Femur (tissue), 1 donor: ENCODE measurements around the gene TTC5.
"Not testable (repeated sequence)": the region's sequence is repeated elsewhere in the genome, so short reads cannot be mapped to it uniquely, and the experiment has no call there.

Experiments used
- DNase-seq: peaks from one replicate; pipeline ENCODE4 v3.0.0-alpha.2; 2017

The TTC5 gene

GRCh38 chr14:20295067-20295466 is 10.7 kb downstream of the TTC5 start:
- no peak for DNase-seq

DNA sequence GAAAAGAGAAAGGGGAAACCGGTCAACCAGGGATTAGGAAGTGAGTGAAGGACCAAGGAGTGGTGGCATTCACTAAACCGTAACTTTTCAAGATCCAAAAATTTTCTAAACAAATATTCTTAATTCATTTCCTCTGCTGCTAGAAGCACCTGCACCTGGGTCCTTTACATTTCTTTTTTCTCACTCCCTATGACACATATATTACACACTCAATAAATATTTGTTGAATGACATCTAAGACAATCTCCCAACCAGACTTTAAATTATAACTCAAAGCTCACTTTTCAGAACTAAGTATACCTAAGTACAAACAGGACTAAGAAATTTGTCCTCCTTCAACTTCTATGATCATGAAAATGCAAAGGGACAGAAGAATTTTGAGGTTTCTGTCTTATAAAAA is 11.1 kb downstream of the TTC5 start:
- no peak for DNase-seq

DNA sequence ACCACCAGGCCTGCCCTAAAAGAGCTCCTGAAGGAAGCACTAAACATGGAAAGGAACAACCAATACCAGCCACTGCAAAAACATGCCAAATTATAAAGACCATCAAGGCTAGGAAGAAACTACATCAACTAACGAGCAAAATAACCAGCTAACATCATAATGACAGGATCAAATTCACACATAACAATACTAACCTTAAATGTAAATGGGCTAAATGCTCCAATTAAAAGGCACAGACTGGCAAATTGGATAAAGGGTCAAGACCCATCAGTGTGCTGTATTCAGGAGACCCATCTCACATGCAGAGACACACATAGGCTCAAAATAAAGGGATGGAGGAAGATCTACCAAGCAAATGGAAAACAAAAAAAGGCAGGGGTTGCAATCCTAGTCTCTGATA is 23.8 kb downstream of the TTC5 start:
- DNase-seq, result not testable (repeated sequence)

DNA sequence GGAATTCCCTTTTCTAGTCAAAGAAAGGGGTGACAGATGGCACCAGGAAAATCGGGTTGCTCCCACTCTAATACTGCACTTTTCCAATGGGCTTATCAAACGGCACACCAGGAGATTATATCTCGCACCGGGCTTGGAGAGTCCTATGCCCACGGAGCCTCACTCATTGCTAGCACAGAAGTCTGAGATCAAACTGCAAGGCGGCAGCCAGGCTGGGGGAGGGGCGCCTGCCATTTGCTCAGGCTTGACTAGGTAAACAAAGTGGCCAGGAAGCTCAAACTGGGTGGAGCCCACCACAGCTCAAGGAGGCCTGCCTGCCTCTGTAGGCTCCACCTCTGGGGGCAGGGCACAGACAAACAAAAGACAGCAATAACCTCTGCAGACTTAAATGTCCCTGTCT is 25.5 kb downstream of the TTC5 start:
- not testable (repeated sequence) for DNase-seq

DNA sequence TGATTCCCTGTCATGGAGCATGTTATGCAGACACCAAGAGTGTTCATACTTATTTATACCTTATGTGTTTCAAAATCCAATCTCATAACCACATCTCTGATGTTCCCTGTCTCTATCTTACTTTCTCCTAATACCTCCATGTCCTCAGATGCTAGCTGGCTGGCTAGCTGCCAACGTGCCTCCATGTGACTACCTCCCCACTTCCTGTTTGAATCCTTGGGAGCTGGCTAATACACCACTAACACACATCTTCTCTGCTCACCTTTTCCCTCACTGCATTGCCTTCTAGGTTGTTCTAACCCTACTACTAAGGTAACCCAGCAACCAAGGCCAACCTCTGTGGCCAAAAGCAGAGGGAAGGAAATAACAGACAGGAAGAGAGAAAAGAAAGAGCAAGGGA is 27.3 kb downstream of the TTC5 start:
- no peak for DNase-seq

DNA sequence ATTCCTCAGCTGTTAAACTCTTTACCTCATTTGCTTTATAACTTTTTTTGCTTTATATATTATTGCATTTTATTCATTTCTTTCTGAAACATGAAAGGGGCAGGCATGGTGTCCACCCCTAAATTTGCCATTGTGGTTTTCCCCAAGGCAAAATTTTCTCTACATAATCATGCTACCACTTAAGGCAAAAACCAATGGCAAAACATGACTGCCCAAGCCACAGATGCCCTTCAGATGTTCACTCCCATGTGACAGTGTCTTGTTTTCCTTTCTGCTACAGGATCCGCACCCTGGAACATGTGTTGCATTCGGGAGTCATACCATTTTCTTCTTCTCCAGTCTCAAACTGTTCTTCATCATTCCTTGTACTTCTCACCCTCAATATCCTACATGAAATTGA is 28.3 kb downstream of the TTC5 start:
- no peak for DNase-seq

- no peak for DNase-seq
Measured at GRCh38 chr14:20274062-20274461, 31.7 kb downstream of the TTC5 start.

DNA sequence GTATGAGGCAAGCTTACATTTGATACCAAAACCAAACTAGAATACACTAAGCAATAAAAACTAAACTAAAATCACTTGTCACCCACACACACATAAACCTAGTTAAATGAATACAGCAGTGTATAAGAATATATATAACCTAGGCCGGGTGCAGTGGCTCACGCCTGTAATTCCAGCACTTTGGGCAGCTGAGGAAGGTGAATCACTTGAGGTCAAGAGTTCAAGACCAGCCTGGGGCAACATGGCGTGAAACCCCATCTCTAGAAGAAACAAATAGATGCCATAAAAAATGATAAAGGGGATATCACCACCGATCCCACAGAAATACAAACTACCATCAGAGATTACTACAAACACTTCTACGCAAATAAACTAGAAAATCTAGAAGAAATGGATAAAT is 41.4 kb downstream of the TTC5 start:
- not testable (repeated sequence) for DNase-seq

DNA sequence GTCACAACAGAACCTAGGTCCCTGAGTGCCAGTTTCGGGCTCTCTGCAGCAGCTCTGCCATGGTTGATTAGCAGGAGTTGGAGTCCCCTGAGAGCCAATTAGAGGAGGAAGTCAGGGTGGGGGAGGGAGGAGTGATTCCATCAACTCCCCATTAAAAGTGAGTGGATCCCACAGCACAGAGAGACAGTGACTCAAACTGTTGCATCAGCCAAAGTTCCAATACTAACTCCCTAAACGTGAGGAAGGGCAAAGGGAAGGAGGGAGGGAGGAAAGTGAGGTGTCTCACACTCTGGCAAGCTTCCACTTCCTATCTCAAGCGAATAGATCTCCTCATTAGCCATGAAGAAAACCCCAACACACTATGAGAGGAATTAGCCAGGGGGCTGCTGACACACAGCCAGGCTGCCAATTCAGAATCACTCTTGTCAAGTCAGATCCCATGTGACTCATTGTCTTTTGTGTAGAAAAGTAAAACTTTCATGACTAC is 43.1 kb downstream of the TTC5 start:
- no peak for DNase-seq

GRCh38 chr14:20247646-20248246 is 58.0 kb downstream of the TTC5 start:
- no peak for DNase-seq
